ENCODE data around the gene C9orf43. TPM values are rescaled to one million over a fixed set of nuclear protein-coding genes. Genes with fewer than 3 reads are reported as not detected.
"Not testable (repeated sequence)": the region's sequence is repeated elsewhere in the genome, so short reads cannot be mapped to it uniquely, and the experiment has no call there.

The C9orf43 gene
- total RNA-seq, 2 experiments from 2014 or later, result 0.37 to 0.54 TPM

- CTCF ChIA-PET, result interaction anchor here (1.1 to 2.0 kb wide), 3 partner anchors 17 to 29 kb away, joined by 3 to 5 read pairs (median 3); partner anchors contain the start of gene BSPRY
- no peak overlapping the region for H3K27ac Mint-ChIP-seq
- H3K36me3 Mint-ChIP-seq (ENCODE audit: low read depth), result peaks cover 7% of the 10 kb centered on the region
- POLR2A ChIA-PET, result no interaction called here
- peaks cover 17% of the 10 kb centered on the region for H3K4me1 Mint-ChIP-seq
- H3K27me3 Mint-ChIP-seq, result no peaks in the 10 kb centered on the region
- DNase-seq, result no peak
- no peak overlapping the region for H3K4me3 Mint-ChIP-seq
- no peaks in the 10 kb centered on the region for H3K9me3 Mint-ChIP-seq
Measured at GRCh38 chr9:113373676-113374392, 36.7 kb upstream of the C9orf43 start.

- H3K36me3 Mint-ChIP-seq (ENCODE audit: low read depth), result peaks cover 7% of the 10 kb centered on the region
- no peak for DNase-seq
- H3K27ac Mint-ChIP-seq, result peak overlapping the region; percentile 89
- H3K27me3 Mint-ChIP-seq, result no peaks in the 10 kb centered on the region
- ChIA-PET CTCF (interaction anchor here (1.1 to 2.2 kb wide), 3 partner anchors 18 to 26 kb away, joined by 3 to 8 read pairs (median 5); partner anchors contain the start of genes ALAD and BSPRY), POLR2A (no interaction called here)
- peak overlapping the region; percentile 79 for H3K4me3 Mint-ChIP-seq
- no peaks in the 10 kb centered on the region for H3K9me3 Mint-ChIP-seq
- H3K4me1 Mint-ChIP-seq, result peaks cover 17% of the 10 kb centered on the region
Measured at GRCh38 chr9:113375057-113376023, 35.2 kb upstream of the C9orf43 start.

GRCh38 chr9:113376634-113377567, 33.6 kb upstream of the C9orf43 start, which contains the start of gene HDHD3:
Gene HDHD3, minus strand, starts transcription at chr9:113376986. Its CDS starts 2,632 bp downstream, at chr9:113374354.
- H3K27ac Mint-ChIP-seq, result peak within 1 kb of the TSS; percentile 89
- peaks cover 21% of the 10 kb centered on the region for H3K4me1 Mint-ChIP-seq
- ChIA-PET POLR2A (interaction anchor here (0.7 to 1.0 kb wide), 2 partner anchors 18 to 34 kb away, joined by 3 to 4 read pairs; partner anchors contain the start of genes C9orf43 and POLE3), CTCF (interaction anchor here (0.5 to 2.2 kb wide), 3 partner anchors 9 to 806 kb away, joined by 3 to 8 read pairs (median 5); partner anchors contain the start of gene ALAD)
- peak; percentile 81 for DNase-seq
- H3K36me3 Mint-ChIP-seq (ENCODE audit: low read depth), result peaks cover 7% of the 10 kb centered on the region
- H3K9me3 Mint-ChIP-seq, result no peaks in the 10 kb centered on the region
- H3K27me3 Mint-ChIP-seq, result no peaks in the 10 kb centered on the region
- peak within 1 kb of the TSS; percentile 79 for H3K4me3 Mint-ChIP-seq

- POLR2A ChIA-PET; H3K27ac Mint-ChIP-seq; H3K36me3 Mint-ChIP-seq (ENCODE audit: low read depth); CTCF ChIA-PET; H3K9me3 Mint-ChIP-seq; DNase-seq; H3K4me3 Mint-ChIP-seq; H3K27me3 Mint-ChIP-seq: not testable (repeated sequence)
- H3K4me1 Mint-ChIP-seq, result peaks cover 20% of the 10 kb centered on the region
Measured at GRCh38 chr9:113379094-113379828, 31.3 kb upstream of the C9orf43 start.

- POLR2A ChIA-PET; DNase-seq; H3K36me3 Mint-ChIP-seq (ENCODE audit: low read depth); H3K27me3 Mint-ChIP-seq; H3K9me3 Mint-ChIP-seq; H3K4me3 Mint-ChIP-seq; H3K27ac Mint-ChIP-seq: not testable (repeated sequence)
- H3K4me1 Mint-ChIP-seq, result peaks cover 16% of the 10 kb centered on the region
- CTCF ChIA-PET, result interaction anchor here (0.7 kb wide), 1 partner anchor 16 kb away, joined by 3 read pairs; no protein-coding TSS in a partner anchor
Measured at GRCh38 chr9:113379829-113380210, 30.7 kb upstream of the C9orf43 start.

- Mint-ChIP-seq H3K27ac (no peak overlapping the region), H3K4me3 (no peak overlapping the region), H3K27me3 (no peaks in the 10 kb centered on the region), H3K4me1 (peaks cover 6% of the 10 kb centered on the region), H3K9me3 (no peaks in the 10 kb centered on the region), H3K36me3 (ENCODE audit: low read depth) (peaks cover 2% of the 10 kb centered on the region)
- DNase-seq, result no peak
- ChIA-PET POLR2A (no interaction called here), CTCF (no interaction called here)
Measured at GRCh38 chr9:113380869-113381378, 29.6 kb upstream of the C9orf43 start.

- CTCF ChIA-PET; H3K27ac Mint-ChIP-seq; H3K27me3 Mint-ChIP-seq; DNase-seq; H3K4me1 Mint-ChIP-seq; H3K4me3 Mint-ChIP-seq; POLR2A ChIA-PET; H3K36me3 Mint-ChIP-seq (ENCODE audit: low read depth); H3K9me3 Mint-ChIP-seq: not testable (repeated sequence)
Measured at GRCh38 chr9:113381441-113381840, 29.1 kb upstream of the C9orf43 start.

GRCh38 chr9:113381909-113382411, 28.6 kb upstream of the C9orf43 start:
- Mint-ChIP-seq H3K27me3 (no peaks in the 10 kb centered on the region), H3K36me3 (ENCODE audit: low read depth) (peaks cover 2% of the 10 kb centered on the region), H3K4me1 (peaks cover 5% of the 10 kb centered on the region), H3K27ac (no peak overlapping the region), H3K4me3 (no peak overlapping the region), H3K9me3 (no peaks in the 10 kb centered on the region)
- no peak for DNase-seq
- POLR2A ChIA-PET, result no interaction called here
- CTCF ChIA-PET, result no interaction called here

GRCh38 chr9:113386571-113387393, 23.8 kb upstream of the C9orf43 start:
- DNase-seq, result no peak
- no peaks in the 10 kb centered on the region for H3K9me3 Mint-ChIP-seq
- no peak overlapping the region for H3K27ac Mint-ChIP-seq
- ChIA-PET CTCF (interaction anchor here (1.0 to 1.1 kb wide), 3 partner anchors 12 to 271 kb away, joined by 3 to 7 read pairs (median 3); partner anchors contain the start of gene ALAD), POLR2A (no interaction called here)
- peaks cover 21% of the 10 kb centered on the region for H3K36me3 Mint-ChIP-seq (ENCODE audit: low read depth)
- no peaks in the 10 kb centered on the region for H3K4me1 Mint-ChIP-seq
- H3K27me3 Mint-ChIP-seq, result no peaks in the 10 kb centered on the region
- H3K4me3 Mint-ChIP-seq, result no peak overlapping the region

GRCh38 chr9:113387560-113388230, 22.9 kb upstream of the C9orf43 start:
- H3K9me3 Mint-ChIP-seq, result no peaks in the 10 kb centered on the region
- peaks cover 27% of the 10 kb centered on the region for H3K36me3 Mint-ChIP-seq (ENCODE audit: low read depth)
- no peak for DNase-seq
- ChIA-PET CTCF (interaction anchor here (1.0 to 1.1 kb wide), 3 partner anchors 11 to 270 kb away, joined by 3 to 7 read pairs (median 3); partner anchors contain the start of gene ALAD), POLR2A (interaction anchor here (0.6 kb wide), 1 partner anchor 12 kb away, joined by 3 read pairs; no protein-coding TSS in a partner anchor)
- no peak overlapping the region for H3K4me3 Mint-ChIP-seq
- H3K27ac Mint-ChIP-seq, result no peak overlapping the region
- no peaks in the 10 kb centered on the region for H3K27me3 Mint-ChIP-seq
- H3K4me1 Mint-ChIP-seq, result no peaks in the 10 kb centered on the region
